ENCODE data around the gene SF3A2.
"Not testable (repeated sequence)": the region's sequence is repeated elsewhere in the genome, so short reads cannot be mapped to it uniquely, and the experiment has no call there.

The SF3A2 gene

DNA sequence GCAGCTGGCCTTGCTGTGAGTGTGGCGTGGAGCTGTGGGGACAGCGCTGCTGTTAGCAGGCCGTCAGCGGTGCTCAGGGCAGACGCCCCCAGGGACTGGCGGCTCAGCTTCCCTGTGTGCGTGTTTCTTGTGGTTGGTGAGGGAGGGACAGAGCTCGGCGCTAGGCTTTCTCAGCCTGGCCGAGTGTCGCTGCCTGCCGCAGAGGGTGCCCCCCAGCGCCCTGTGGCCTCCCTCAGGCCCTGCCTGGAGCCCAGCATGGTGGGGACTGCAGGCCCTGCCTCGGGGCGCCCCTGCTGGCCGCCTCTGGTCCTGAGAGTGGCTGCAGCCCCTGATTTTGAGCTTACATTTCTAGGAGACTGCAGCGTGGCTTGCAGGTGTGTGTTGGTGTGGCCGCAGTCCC is 37.4 kb upstream of the SF3A2 start:
- peaks cover 39% of the 10 kb centered on the region for H3K79me2 ChIP-seq
- no peak overlapping the region for H3K27ac ChIP-seq
- no peak overlapping the region for H2AFZ ChIP-seq
- no peaks in the 10 kb centered on the region for H3K4me1 ChIP-seq
- no peak overlapping the region for H3K4me2 ChIP-seq (ENCODE audit: low read length)
- TF ChIP-seq, protein P1, sequence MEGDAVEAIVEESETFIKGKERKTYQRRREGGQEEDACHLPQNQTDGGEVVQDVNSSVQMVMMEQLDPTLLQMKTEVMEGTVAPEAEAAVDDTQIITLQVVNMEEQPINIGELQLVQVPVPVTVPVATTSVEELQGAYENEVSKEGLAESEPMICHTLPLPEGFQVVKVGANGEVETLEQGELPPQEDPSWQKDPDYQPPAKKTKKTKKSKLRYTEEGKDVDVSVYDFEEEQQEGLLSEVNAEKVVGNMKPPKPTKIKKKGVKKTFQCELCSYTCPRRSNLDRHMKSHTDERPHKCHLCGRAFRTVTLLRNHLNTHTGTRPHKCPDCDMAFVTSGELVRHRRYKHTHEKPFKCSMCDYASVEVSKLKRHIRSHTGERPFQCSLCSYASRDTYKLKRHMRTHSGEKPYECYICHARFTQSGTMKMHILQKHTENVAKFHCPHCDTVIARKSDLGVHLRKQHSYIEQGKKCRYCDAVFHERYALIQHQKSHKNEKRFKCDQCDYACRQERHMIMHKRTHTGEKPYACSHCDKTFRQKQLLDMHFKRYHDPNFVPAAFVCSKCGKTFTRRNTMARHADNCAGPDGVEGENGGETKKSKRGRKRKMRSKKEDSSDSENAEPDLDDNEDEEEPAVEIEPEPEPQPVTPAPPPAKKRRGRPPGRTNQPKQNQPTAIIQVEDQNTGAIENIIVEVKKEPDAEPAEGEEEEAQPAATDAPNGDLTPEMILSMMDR (IDR thresholded peaks at IDR 0.05) = no peak
- no peak overlapping the region for H3K9ac ChIP-seq
- no peaks in the 10 kb centered on the region for H3K9me3 ChIP-seq (ENCODE audit: control insufficient read depth, low read length)
- H3K27me3 ChIP-seq (ENCODE audit: control insufficient read depth, insufficient read depth, low read length) = no peaks in the 10 kb centered on the region
- H3K36me3 ChIP-seq (ENCODE audit: control insufficient read depth, insufficient read depth, low read length) = no peaks in the 10 kb centered on the region
- H3K4me3 ChIP-seq (ENCODE audit: low read depth, low read length) = no peak overlapping the region

DNA sequence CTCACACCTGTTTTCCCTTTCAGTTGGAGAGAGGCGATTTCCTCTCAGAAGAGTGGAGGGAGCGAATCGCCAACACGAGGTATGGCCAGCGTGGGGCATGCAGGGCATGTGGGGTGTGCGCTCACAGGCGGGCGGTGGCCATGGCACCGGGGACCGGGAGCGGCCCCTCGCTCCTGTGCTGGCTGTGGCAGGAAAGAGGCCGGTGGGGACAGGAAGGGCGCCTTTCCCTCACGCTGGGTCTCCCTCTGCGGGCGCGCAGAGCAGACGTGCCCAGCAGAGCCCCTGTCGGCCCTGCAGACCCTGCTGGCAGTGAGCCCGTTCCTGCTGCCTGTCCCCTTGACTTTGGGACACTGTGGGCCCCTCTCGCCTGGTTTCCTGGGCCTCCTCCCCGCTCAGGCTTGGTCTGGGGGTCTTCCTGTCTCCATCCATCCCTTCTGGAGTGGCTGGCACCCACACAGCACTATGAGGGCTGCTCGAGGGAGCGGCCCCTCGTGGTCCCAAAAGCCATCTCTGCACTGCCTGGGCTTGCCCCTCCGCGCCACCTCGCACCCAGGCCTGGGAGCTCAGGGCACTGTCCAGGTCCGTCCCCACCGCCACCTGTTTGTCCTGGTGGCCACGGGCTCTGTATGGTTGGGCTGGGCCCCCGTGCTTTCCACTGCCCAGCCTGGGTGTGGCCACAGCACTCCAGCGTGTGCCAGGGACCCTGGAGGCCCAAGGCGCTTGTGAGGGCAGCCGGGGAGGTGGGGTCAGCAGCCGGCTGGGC is 36.6 kb upstream of the SF3A2 start:
- Histone ChIP-seq H2AFZ (no peak overlapping the region), H3K79me2 (peaks cover 33% of the 10 kb centered on the region), H3K27ac (no peak overlapping the region), H3K4me2 (ENCODE audit: low read length) (no peak overlapping the region), H3K9me3 (ENCODE audit: control insufficient read depth, low read length) (no peaks in the 10 kb centered on the region), H3K4me3 (ENCODE audit: low read depth, low read length) (no peak overlapping the region), H3K36me3 (ENCODE audit: control insufficient read depth, insufficient read depth, low read length) (no peaks in the 10 kb centered on the region), H3K9ac (no peak overlapping the region), H3K4me1 (no peaks in the 10 kb centered on the region), H3K27me3 (ENCODE audit: control insufficient read depth, insufficient read depth, low read length) (no peaks in the 10 kb centered on the region)
- TF ChIP-seq, protein P1 (IDR thresholded peaks at IDR 0.05) = no peak

DNA sequence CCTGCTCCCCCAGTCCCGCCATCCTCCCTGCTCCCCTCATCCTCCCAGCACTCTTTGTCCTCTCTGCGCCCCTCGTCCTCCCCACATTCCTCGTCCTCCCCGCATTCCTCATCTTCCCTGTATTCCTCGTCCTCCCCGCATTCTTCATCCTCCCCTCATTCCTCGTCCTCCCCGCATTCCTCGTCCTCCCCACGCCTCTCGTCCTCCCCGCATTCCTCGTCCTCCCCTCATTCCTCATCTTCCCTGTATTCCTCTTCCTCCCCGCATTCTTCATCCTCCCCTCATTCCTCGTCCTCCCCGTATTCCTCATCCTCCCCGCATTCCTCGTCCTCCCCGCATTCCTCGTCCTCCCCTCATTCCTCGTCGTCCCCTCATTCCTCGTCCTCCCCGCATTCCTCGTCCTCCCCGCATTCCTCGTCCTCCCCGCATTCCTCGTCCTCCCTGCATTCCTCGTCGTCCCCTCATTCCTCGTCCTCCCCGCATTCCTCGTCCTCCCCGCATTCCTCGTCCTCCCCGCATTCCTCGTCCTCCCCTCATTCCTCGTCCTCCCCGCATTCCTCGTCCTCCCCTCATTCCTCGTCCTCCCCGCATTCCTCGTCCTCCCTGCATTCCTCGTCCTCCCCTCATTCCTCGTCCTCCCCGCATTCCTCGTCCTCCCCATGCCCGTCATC is 35.9 kb upstream of the SF3A2 start:
- not testable (repeated sequence) for H3K9me3 ChIP-seq (ENCODE audit: control insufficient read depth, low read length); H3K9ac ChIP-seq; H3K4me3 ChIP-seq (ENCODE audit: low read depth, low read length); H2AFZ ChIP-seq; H3K4me1 ChIP-seq; H3K4me2 ChIP-seq (ENCODE audit: low read length); H3K27me3 ChIP-seq (ENCODE audit: control insufficient read depth, insufficient read depth, low read length); H3K27ac ChIP-seq; H3K36me3 ChIP-seq (ENCODE audit: control insufficient read depth, insufficient read depth, low read length)
- peaks cover 26% of the 10 kb centered on the region for H3K79me2 ChIP-seq

DNA sequence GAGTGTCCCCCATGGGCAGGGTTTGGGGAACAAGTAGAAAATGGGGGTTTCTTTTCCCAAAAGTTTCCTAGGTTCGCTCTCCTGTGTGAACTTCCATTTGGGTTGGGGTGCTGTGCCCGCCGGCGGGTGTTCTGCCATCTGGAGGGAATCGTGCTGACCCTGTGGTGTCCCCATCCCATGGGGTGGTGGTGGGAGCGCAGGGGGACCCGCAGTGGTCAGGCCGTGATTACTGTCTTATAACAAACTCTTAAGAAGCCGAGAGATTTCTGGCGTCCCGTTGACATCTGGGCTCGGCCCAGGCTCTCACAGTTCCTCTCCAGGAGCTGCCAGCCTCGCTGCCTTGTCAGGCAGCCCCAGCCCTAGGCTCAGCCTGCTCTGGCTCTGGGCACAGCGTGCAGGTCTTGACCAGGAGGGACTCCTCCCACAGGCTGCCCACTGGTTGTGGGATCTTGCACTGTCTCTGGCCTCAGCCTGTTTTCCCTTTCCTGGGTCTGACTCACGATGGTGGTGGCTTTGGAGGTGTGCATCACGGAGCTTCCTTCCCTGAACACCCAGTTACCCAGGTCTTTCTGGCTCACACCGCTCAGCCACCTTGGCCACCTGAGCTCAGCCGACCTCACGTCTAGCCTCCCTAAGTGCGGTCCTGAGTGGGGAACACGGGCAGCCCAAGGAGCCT is 35.0 kb upstream of the SF3A2 start:
- Histone ChIP-seq H2AFZ (no peak overlapping the region), H3K4me2 (ENCODE audit: low read length) (no peak overlapping the region), H3K79me2 (peaks cover 25% of the 10 kb centered on the region), H3K9ac (no peak overlapping the region), H3K36me3 (ENCODE audit: control insufficient read depth, insufficient read depth, low read length) (no peaks in the 10 kb centered on the region), H3K9me3 (ENCODE audit: control insufficient read depth, low read length) (no peaks in the 10 kb centered on the region), H3K4me3 (ENCODE audit: low read depth, low read length) (no peak overlapping the region), H3K27ac (no peak overlapping the region), H3K4me1 (no peaks in the 10 kb centered on the region), H3K27me3 (ENCODE audit: control insufficient read depth, insufficient read depth, low read length) (no peaks in the 10 kb centered on the region)
- TF ChIP-seq, protein P1 (IDR thresholded peaks at IDR 0.05) = no peak

- no peak overlapping the region for H3K4me3 ChIP-seq (ENCODE audit: low read depth, low read length)
- H3K4me1 ChIP-seq = no peaks in the 10 kb centered on the region
- TF ChIP-seq, protein P1 (IDR thresholded peaks at IDR 0.05) = no peak
- H3K4me2 ChIP-seq (ENCODE audit: low read length) = no peak overlapping the region
- H3K79me2 ChIP-seq = peaks cover 24% of the 10 kb centered on the region
- H3K27ac ChIP-seq = no peak overlapping the region
- no peaks in the 10 kb centered on the region for H3K27me3 ChIP-seq (ENCODE audit: control insufficient read depth, insufficient read depth, low read length)
- no peak overlapping the region for H2AFZ ChIP-seq
- H3K9ac ChIP-seq = no peak overlapping the region
- H3K36me3 ChIP-seq (ENCODE audit: control insufficient read depth, insufficient read depth, low read length) = no peaks in the 10 kb centered on the region
- H3K9me3 ChIP-seq (ENCODE audit: control insufficient read depth, low read length) = no peaks in the 10 kb centered on the region
These were observed 34.3 kb upstream of the SF3A2 start for GRCh38 chr19:2202366-2202765.

All from parathyroid adenoma (tissue), 2 donors.